GM12878 (cell line): Measurements from ENCODE around the gene ZXDC. TPM values are rescaled to one million over a fixed set of nuclear protein-coding genes. Genes with fewer than 3 reads are reported as not detected.

Source experiments
- ATAC-seq: fragments of 200-7000 bp; cut with Tn5 transposase; 3 replicates; pipeline ENCODE4 v1.9.1; 2020; ENCODE audit warnings: mild to moderate bottlenecking, moderate library complexity
- BruUV-seq: library from RNA; stranded (reverse); fragments of 400-500 nt; replicated peaks from 2 replicates; lab custom pipeline; 2021; lab: Mats Ljungman, UMichigan
- CTCF ChIA-PET: fragments of 300-600 bp; sonication (Branson Sonifier 250); formaldehyde crosslinking; extraction: SDS; loops from one replicate; lab custom pipeline; 2021; ENCODE audit warnings: inconsistent platforms; lab: Yijun Ruan, JAX
- POLR2A ChIA-PET: fragments of 350-600 bp; formaldehyde crosslinking; extraction: SDS; loops from one replicate; lab custom pipeline; 2021; ENCODE audit warnings: inconsistent platforms; lab: Charles Lee
- RAD21 ChIA-PET: fragments of 300-600 bp; sonication (Branson Sonifier 250); formaldehyde crosslinking; loops from one replicate; lab custom pipeline; 2023; ENCODE audit warnings: antibody characterized with exemption; ENCODE audit not compliant: unreplicated experiment; lab: Charles Lee
- SMC1A ChIA-PET: fragments of 300-600 bp; sonication (Branson Sonifier 250); formaldehyde crosslinking; loops from one replicate; lab custom pipeline; 2023; ENCODE audit not compliant: unreplicated experiment, uncharacterized antibody; lab: Charles Lee
- DNase-seq: peaks from one replicate; pipeline ENCODE4 v3.0.0-alpha.2; 2011; ENCODE audit warnings: low read depth, low spot score
- FAIRE-seq: peaks from 3 replicates; lab custom pipeline; 2011; peaks lifted over from hg19 to GRCh38; lab: Jason Lieb, UNC
- H2AFZ ChIP-seq: 2 replicates; pipeline ENCODE4 v1.6.0; 2011; ENCODE audit warnings: low read depth, low read length, control low read depth; ENCODE audit not compliant: control insufficient read depth
- H3K27ac ChIP-seq: 2 replicates; pipeline ENCODE4 v1.5.1; 2011; ENCODE audit warnings: control low read depth; ENCODE audit not compliant: control insufficient read depth, insufficient read depth
- H3K27me3 ChIP-seq, 2 experiments: replicated peaks in 1 of 2; 2 replicates each; pipeline versions ENCODE4 v1.6.0 to v1.6.1; 2011; ENCODE audit warnings: low read length in 1 of 2; ENCODE audit not compliant: control insufficient read depth in 2 of 2, insufficient read depth in 2 of 2
- H3K36me3 ChIP-seq, 2 experiments: 2 replicates each; pipeline ENCODE4 v1.5.1; 2011; ENCODE audit warnings: low read length in 1 of 2; ENCODE audit not compliant: control insufficient read depth in 2 of 2, insufficient read depth in 2 of 2
- H3K4me1 ChIP-seq: 2 replicates; pipeline ENCODE4 v1.6.1; 2011; ENCODE audit warnings: mild to moderate bottlenecking, low read length, moderate library complexity, mixed read lengths; ENCODE audit not compliant: control insufficient read depth, insufficient read depth
- H3K4me2 ChIP-seq: 2 replicates; pipeline ENCODE4 v1.6.0; 2011; ENCODE audit warnings: control low read depth; ENCODE audit not compliant: control insufficient read depth, insufficient read depth
- H3K4me3 ChIP-seq: fragments of 200-600 bp; sonication (generic); 2 replicates; pipeline ENCODE4 v1.5.1; 2016
- H3K79me2 ChIP-seq: 2 replicates; pipeline ENCODE4 v1.6.0; 2011; ENCODE audit warnings: low read length; ENCODE audit not compliant: control insufficient read depth, insufficient read depth
- H3K9ac ChIP-seq: 2 replicates; pipeline ENCODE4 v1.8.0; 2011; ENCODE audit warnings: low read length, control low read depth, mixed read lengths; ENCODE audit not compliant: control insufficient read depth, insufficient read depth
- H3K9me3 ChIP-seq: replicated peaks from 3 replicates; pipeline ENCODE4 v1.5.1; 2011; ENCODE audit warnings: mild to moderate bottlenecking, low read length; ENCODE audit not compliant: control insufficient read depth, insufficient read depth
- H4K20me1 ChIP-seq: 2 replicates; pipeline ENCODE4 v1.6.0; 2011; ENCODE audit not compliant: control insufficient read depth, insufficient read depth
- ATF2 ChIP-seq: IDR thresholded peaks from 2 replicates; pipeline ENCODE4 v1.6.1; 2012; ENCODE audit warnings: low read length, inconsistent platforms
- BCL3 ChIP-seq: IDR thresholded peaks from 2 replicates; pipeline ENCODE4 v1.6.1; 2011; ENCODE audit warnings: borderline replicate concordance, low read depth, mild to moderate bottlenecking, moderate library complexity, low read length; ENCODE audit not compliant: insufficient read depth, poor library complexity, severe bottlenecking
- BMI1 ChIP-seq: fragments of 450-650 bp; IDR thresholded peaks from 2 replicates; pipeline ENCODE4 v1.6.1; 2016; ENCODE audit warnings: mild to moderate bottlenecking, moderate library complexity, borderline replicate concordance
- BRCA1 ChIP-seq: IDR thresholded peaks from 2 replicates; pipeline ENCODE4 v1.6.1; 2011; ENCODE audit warnings: low read depth, low read length, improper control_type of control experiment
- CBX5 ChIP-seq: sonication (generic); IDR thresholded peaks from 2 replicates; pipeline ENCODE4 v1.6.1; 2016; ENCODE audit warnings: low read depth, moderate library complexity, mild to moderate bottlenecking, inconsistent platforms
- CEBPB ChIP-seq, 2 experiments: fragments of 150-350 bp in 1 of 2; IDR thresholded peaks; 2 replicates each; pipeline ENCODE4 v1.6.1; 2012 to 2014; ENCODE audit warnings: low read depth in 2 of 2, low read length in 2 of 2, borderline replicate concordance in 1 of 2, inconsistent platforms in 1 of 2
- CHD2 ChIP-seq: IDR thresholded peaks from 2 replicates; pipeline ENCODE4 v1.6.1; 2011; ENCODE audit warnings: low read depth, low read length, improper control_type of control experiment, borderline replicate concordance
- EGR1 ChIP-seq, 2 experiments: IDR thresholded peaks; 1 replicate in 1 of 2; 2 replicates in 1 of 2; pipeline ENCODE4 v1.6.1; 2011 to 2012; ENCODE audit warnings: low read depth in 2 of 2, low read length in 2 of 2, borderline replicate concordance in 1 of 2, mild to moderate bottlenecking in 1 of 2, moderate library complexity in 1 of 2
- EZH2 ChIP-seq: IDR thresholded peaks from 2 replicates; pipeline ENCODE4 v1.6.1; 2012; ENCODE audit warnings: low read depth, mild to moderate bottlenecking, control low read depth, inconsistent platforms, low read length, borderline replicate concordance; ENCODE audit not compliant: control insufficient read depth
- GATAD2B ChIP-seq: fragments of 450-650 bp; conservative IDR thresholded peaks from 2 replicates; pipeline ENCODE4 v1.6.1; 2017; ENCODE audit warnings: low read depth, mild to moderate bottlenecking, moderate library complexity
- HDAC2 ChIP-seq: fragments of 200-600 bp; sonication (generic); IDR thresholded peaks from 2 replicates; pipeline ENCODE4 v1.6.1; 2017
- IRF4 ChIP-seq: IDR thresholded peaks from 2 replicates; pipeline ENCODE4 v1.6.1; 2011; ENCODE audit warnings: low read depth, low read length
- PAX8 ChIP-seq: fragments of 450-650 bp; IDR thresholded peaks from 2 replicates; pipeline ENCODE4 v1.6.1; 2017; ENCODE audit warnings: mild to moderate bottlenecking, moderate library complexity
- POLR2AphosphoS5 ChIP-seq: IDR thresholded peaks from 2 replicates; pipeline ENCODE4 v1.6.1; 2011; ENCODE audit warnings: mild to moderate bottlenecking, low read length, inconsistent platforms
- SMC3 ChIP-seq: IDR thresholded peaks from 2 replicates; pipeline ENCODE4 v1.6.1; 2011; ENCODE audit warnings: low read length, improper control_type of control experiment, borderline replicate concordance
- SPI1 ChIP-seq: IDR thresholded peaks from 2 replicates; pipeline ENCODE4 v1.6.1; 2011; ENCODE audit warnings: low read depth, mild to moderate bottlenecking, low read length, moderate library complexity, borderline replicate concordance; ENCODE audit not compliant: insufficient read depth
- SREBF1 ChIP-seq: IDR thresholded peaks from 2 replicates; pipeline ENCODE4 v1.6.1; 2012; ENCODE audit warnings: mild to moderate bottlenecking, low read length
- TCF12 ChIP-seq: IDR thresholded peaks from 2 replicates; pipeline ENCODE4 v1.6.1; 2011; ENCODE audit warnings: low read depth, mild to moderate bottlenecking, low read length
- TCF7 ChIP-seq: IDR thresholded peaks from 2 replicates; pipeline ENCODE4 v1.6.1; 2014; ENCODE audit warnings: antibody characterized with exemption, borderline replicate concordance
- USF2 ChIP-seq: IDR thresholded peaks from 2 replicates; pipeline ENCODE4 v1.6.1; 2011; ENCODE audit warnings: low read depth, low read length, improper control_type of control experiment, borderline replicate concordance
- WGBS: methylation state at CpG from one replicate; pipeline ENCODE4 v1.1.6; 2016; ENCODE audit warnings: low lambda C conversion rate; ENCODE audit not compliant: insufficient replicate concordance, insufficient coverage; ENCODE audit errors: missing lambda C conversion rate; 5-methylcytosine and 5-hydroxymethylcytosine counted together
- in situ Hi-C: fragments of 300-500 bp; cut with MboI; formaldehyde crosslinking; loops from 9 replicates; pipeline ENCODE4 v1.14.3; 2018; ENCODE audit warnings: mixed read lengths
- intact Hi-C: fragments of 100-400 bp; cut with micrococcal nuclease; formaldehyde crosslinking; loops from one replicate; pipeline ENCODE4 v1.14.2; 2022; ENCODE audit not compliant: unreplicated experiment
- polyA plus RNA-seq, 11 experiments: library from polyadenylated mRNA; depleted of rRNA in 4 of 11; unstranded in 6 of 11; stranded (reverse) in 5 of 11; fragments of >200 nt; fragmentation: Nextera tagmentation in 4 of 11; fragmentation: Illumina TruSeq in 1 of 11; extraction: Ambion mirVana in 4 of 11; extraction: Trizol in 1 of 11; gene quantifications; 1 replicate in 1 of 11; 2 replicates in 10 of 11; pipeline versions ENCODE4 v1.2.1 to v1.2.3, GENCODE V29; 2011 to 2016; ENCODE audit warnings: inconsistent platforms in 2 of 11, missing spikeins in 2 of 11, low read depth in 1 of 11
- total RNA-seq, 4 experiments: library from RNA; depleted of rRNA in 3 of 4; stranded (reverse); fragments of >200 nt in 3 of 4; fragmentation: Illumina TruSeq in 1 of 4; extraction: Trizol in 1 of 4; gene quantifications; 2 replicates each; pipeline versions ENCODE4 v1.2.1 to v1.2.3, GENCODE V29; 2013 to 2021

ZXDC gene
- total and polyA plus RNA-seq, 10 of the 15 experiments (the other 5 are each of a cell fraction or from before 2014, with no cell fraction given): 0.72 to 15.3 (median 8.5) TPM

- ATAC-seq (no peak), FAIRE-seq (no peak), DNase-seq (no peak)
- Histone ChIP-seq H2AFZ (no peak overlapping the region), H3K4me1 (no peaks in the 10 kb centered on the region), H3K79me2 (no peaks in the 10 kb centered on the region), H3K4me3 (no peak overlapping the region), H3K27ac (no peak overlapping the region), H3K4me2 (no peak overlapping the region), H3K9ac (no peak overlapping the region), H4K20me1 (no peaks in the 10 kb centered on the region), H3K27me3 (no peaks in the 10 kb centered on the region), H3K36me3 (no peaks in the 10 kb centered on the region), H3K9me3 (peaks cover 2% of the 10 kb centered on the region; the same call in 2 of the 3 replicates)
- POLR2A ChIA-PET: no interaction called here
- CTCF ChIA-PET: no interaction called here
- TF ChIP-seq SMC3 (no peak), SREBF1 (no peak), SPI1 (no peak), BRCA1 (no peak), POLR2AphosphoS5 (no peak), ATF2 (no peak), CEBPB (IDR thresholded peaks at IDR 0.05; ENCODE audit: borderline replicate concordance in 1 of 2, low read depth in 2 of 2, low read length in 2 of 2) (no peak), EZH2 (no peak), GATAD2B (no peak), CHD2 (no peak), TCF7 (no peak), IRF4 (no peak), PAX8 (no peak), BCL3 (no peak), TCF12 (no peak), BMI1 (no peak), EGR1 (IDR thresholded peaks at IDR 0.05; ENCODE audit: borderline replicate concordance in 1 of 2, low read depth in 2 of 2, low read length in 2 of 2) (no peak), HDAC2 (no peak), CBX5 (no peak), USF2 (no peak)
- RAD21 ChIA-PET: no interaction called here
- SMC1A ChIA-PET: no interaction called here
- BruUV-seq: no TSS peak
- in situ Hi-C loops (no loop called here), intact Hi-C loops (no loop called here)
- 60% methylated on average over 4 of the region's 4 CpGs for WGBS
Observed at GRCh38 chr3:126422571-126423091, 53.1 kb downstream of the ZXDC start.
